Sigmoid colon (tissue), 4 donors: ENCODE measurements around the gene SF3B5.
"Not testable (repeated sequence)": the region's sequence is repeated elsewhere in the genome, so short reads cannot be mapped to it uniquely, and the experiment has no call there.

Experiments
- CTCF ChIP-seq, 4 experiments: fragments of 450-650 bp in 3 of 4; fragments of 200-600 bp in 1 of 4; IDR thresholded peaks; one replicate each; pipeline ENCODE4 v1.5.1; 2016 to 2019; ENCODE audit warnings: antibody characterized with exemption in 4 of 4, mild to moderate bottlenecking in 3 of 4, moderate library complexity in 2 of 4
- POLR2A ChIP-seq, 2 donors: fragments of 450-650 bp; IDR thresholded peaks; one replicate each; pipeline ENCODE4 v1.6.1; 2016; ENCODE audit warnings: antibody characterized with exemption in 2 of 2, mild to moderate bottlenecking in 2 of 2, moderate library complexity in 2 of 2
- POLR2AphosphoS5 ChIP-seq, 4 donors: sonication (generic); formaldehyde crosslinking; IDR thresholded peaks; one replicate each; pipeline ENCODE4 v1.6.1; 2017; ENCODE audit warnings: antibody characterized with exemption in 4 of 4

GRCh38 chr6:144082412-144082811 lies 13.0 kb downstream of the SF3B5 start:
- TF ChIP-seq CTCF, POLR2A, POLR2AphosphoS5 (IDR thresholded peaks at IDR 0.05): not testable (repeated sequence)
